Panc1 (cell line): ENCODE measurements around the gene LHFPL5.

ENCODE experiments used
- CTCF ChIP-seq: fragments of 450-650 bp; IDR thresholded peaks from 2 replicates; pipeline ENCODE4 v1.5.1; 2017; ENCODE audit warnings: mild to moderate bottlenecking
- POLR2AphosphoS5 ChIP-seq: IDR thresholded peaks from 2 replicates; pipeline ENCODE4 v1.6.1; 2012; ENCODE audit warnings: mild to moderate bottlenecking, low read depth, low read length, moderate library complexity
- REST ChIP-seq, 2 experiments: IDR thresholded peaks; 2 replicates each; pipeline ENCODE4 v1.6.1; 2011 to 2012; ENCODE audit warnings: low read depth in 2 of 2, control low read depth in 1 of 2, low read length in 1 of 2, mild to moderate bottlenecking in 1 of 2, moderate library complexity in 1 of 2; ENCODE audit not compliant: insufficient read depth in 1 of 2
- TCF7L2 ChIP-seq: IDR thresholded peaks from 2 replicates; pipeline ENCODE4 v1.6.1; 2011; ENCODE audit warnings: mild to moderate bottlenecking, low read depth, low read length, inconsistent platforms

GRCh38 chr6:35782424-35782823, 22.7 kb upstream of the LHFPL5 start:
- TF ChIP-seq CTCF (no peak), REST (IDR thresholded peaks at IDR 0.05; ENCODE audit: insufficient read depth in 1 of 2, low read depth in 2 of 2, low read length in 1 of 2) (no peak), POLR2AphosphoS5 (no peak), TCF7L2 (no peak)
